HG03280 (cell line): ENCODE results near the gene MSN.

ENCODE experiments used
- ATAC-seq: cut with Tn5 transposase; IDR thresholded peaks from one replicate; pipeline ENCODE4 v1.9.1; 2021; ENCODE audit warnings: mild to moderate bottlenecking, moderate library complexity; ENCODE audit not compliant: unreplicated experiment

MSN gene

DNA sequence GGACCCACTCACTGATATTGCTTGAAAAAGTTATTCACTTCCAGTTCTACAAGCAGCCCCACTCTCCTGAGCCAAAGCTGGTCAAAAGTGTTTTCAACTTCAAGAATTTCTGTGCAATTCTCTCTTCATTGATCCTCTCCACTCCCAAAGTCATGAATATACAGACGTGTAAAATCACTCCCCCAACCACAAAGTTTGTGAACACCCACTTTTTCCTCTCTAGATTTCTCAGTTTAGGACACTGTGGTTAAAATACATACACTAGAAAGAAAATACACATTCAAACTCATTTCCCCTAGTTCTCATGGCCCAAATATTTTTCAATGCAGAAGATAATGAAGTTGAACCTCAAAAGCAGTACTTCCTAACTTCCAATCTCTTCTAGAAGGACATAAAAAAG is 116.3 kb downstream of the MSN start:
- no peak for ATAC-seq
